MM.1S (cell line): ENCODE data around the gene ASIC2.

ENCODE experiments used
- EZH2phosphoT487 ChIP-seq: fragments of 300-600 bp; sonication (generic); IDR thresholded peaks from 2 replicates; pipeline ENCODE4 v1.6.1; 2018; ENCODE audit warnings: antibody characterized with exemption, low read length
- TF ChIP-seq, protein P1 (sequence below): fragments of 300-600 bp; sonication (generic); IDR thresholded peaks from 2 replicates; pipeline ENCODE4 v1.5.1; 2016; ENCODE audit warnings: antibody characterized with exemption, low read length, mixed read lengths

GRCh38 chr17:33202796-33203495 lies 90.1 kb downstream of the ASIC2 start:
- no peak for TF ChIP-seq EZH2phosphoT487
- TF ChIP-seq, protein P1, sequence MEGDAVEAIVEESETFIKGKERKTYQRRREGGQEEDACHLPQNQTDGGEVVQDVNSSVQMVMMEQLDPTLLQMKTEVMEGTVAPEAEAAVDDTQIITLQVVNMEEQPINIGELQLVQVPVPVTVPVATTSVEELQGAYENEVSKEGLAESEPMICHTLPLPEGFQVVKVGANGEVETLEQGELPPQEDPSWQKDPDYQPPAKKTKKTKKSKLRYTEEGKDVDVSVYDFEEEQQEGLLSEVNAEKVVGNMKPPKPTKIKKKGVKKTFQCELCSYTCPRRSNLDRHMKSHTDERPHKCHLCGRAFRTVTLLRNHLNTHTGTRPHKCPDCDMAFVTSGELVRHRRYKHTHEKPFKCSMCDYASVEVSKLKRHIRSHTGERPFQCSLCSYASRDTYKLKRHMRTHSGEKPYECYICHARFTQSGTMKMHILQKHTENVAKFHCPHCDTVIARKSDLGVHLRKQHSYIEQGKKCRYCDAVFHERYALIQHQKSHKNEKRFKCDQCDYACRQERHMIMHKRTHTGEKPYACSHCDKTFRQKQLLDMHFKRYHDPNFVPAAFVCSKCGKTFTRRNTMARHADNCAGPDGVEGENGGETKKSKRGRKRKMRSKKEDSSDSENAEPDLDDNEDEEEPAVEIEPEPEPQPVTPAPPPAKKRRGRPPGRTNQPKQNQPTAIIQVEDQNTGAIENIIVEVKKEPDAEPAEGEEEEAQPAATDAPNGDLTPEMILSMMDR: no peak
